ENCODE results near the gene PFDN4. TPM values are rescaled to one million over a fixed set of nuclear protein-coding genes. Genes with fewer than 3 reads are reported as not detected.
A peak's percentile ranks its signal among the peaks of the same experiment; 100 is the strongest.

The PFDN4 gene
- total RNA-seq, 1 experiment from 2014 or later = 61.8 TPM

DNA sequence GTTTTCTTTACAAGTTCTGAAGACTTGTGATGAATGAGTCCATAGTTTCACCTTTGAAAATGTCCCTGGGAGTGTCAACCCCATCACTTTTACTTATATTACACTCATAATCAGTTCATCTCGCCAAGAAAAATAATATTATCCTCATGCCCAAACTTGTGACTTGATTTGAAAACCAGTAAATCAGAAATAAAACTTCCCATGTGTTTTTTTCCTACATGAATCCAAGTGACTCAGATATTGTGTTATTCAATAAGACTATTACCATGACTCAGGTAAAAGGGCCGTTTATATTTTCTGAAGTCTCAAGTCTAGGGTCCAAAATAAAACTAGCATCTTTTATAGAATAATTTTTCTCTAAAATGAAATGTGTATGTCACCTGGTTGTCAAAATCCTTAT lies 18.3 kb upstream of the PFDN4 start:
- H3K27me3 Mint-ChIP-seq (ENCODE audit: unreplicated experiment) = no peaks in the 10 kb centered on the region
- no peaks in the 10 kb centered on the region for H3K9me3 Mint-ChIP-seq (ENCODE audit: low read depth, unreplicated experiment)
- H3K36me3 Mint-ChIP-seq (ENCODE audit: insufficient read depth, unreplicated experiment) = peaks cover 6% of the 10 kb centered on the region
- CTCF ChIA-PET = interaction anchor here (0.7 kb wide), 1 partner anchor 63 kb away, joined by 4 read pairs; no protein-coding TSS in a partner anchor
- BruUV-seq (replicated peaks) = no TSS peak
- H3K4me1 Mint-ChIP-seq (ENCODE audit: low read depth, unreplicated experiment) = peaks cover 10% of the 10 kb centered on the region
- DNase-seq = no peak
- H3K4me3 Mint-ChIP-seq (ENCODE audit: low read depth, unreplicated experiment) = no peak overlapping the region
- TF ChIP-seq, protein P1, sequence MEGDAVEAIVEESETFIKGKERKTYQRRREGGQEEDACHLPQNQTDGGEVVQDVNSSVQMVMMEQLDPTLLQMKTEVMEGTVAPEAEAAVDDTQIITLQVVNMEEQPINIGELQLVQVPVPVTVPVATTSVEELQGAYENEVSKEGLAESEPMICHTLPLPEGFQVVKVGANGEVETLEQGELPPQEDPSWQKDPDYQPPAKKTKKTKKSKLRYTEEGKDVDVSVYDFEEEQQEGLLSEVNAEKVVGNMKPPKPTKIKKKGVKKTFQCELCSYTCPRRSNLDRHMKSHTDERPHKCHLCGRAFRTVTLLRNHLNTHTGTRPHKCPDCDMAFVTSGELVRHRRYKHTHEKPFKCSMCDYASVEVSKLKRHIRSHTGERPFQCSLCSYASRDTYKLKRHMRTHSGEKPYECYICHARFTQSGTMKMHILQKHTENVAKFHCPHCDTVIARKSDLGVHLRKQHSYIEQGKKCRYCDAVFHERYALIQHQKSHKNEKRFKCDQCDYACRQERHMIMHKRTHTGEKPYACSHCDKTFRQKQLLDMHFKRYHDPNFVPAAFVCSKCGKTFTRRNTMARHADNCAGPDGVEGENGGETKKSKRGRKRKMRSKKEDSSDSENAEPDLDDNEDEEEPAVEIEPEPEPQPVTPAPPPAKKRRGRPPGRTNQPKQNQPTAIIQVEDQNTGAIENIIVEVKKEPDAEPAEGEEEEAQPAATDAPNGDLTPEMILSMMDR (IDR thresholded peaks at IDR 0.05; ENCODE audit: unreplicated experiment) = no peak
- intact Hi-C loops (cut with micrococcal nuclease; ENCODE audit: unreplicated experiment) = no loop called here
- no peak overlapping the region for H3K27ac Mint-ChIP-seq (ENCODE audit: unreplicated experiment)

DNA sequence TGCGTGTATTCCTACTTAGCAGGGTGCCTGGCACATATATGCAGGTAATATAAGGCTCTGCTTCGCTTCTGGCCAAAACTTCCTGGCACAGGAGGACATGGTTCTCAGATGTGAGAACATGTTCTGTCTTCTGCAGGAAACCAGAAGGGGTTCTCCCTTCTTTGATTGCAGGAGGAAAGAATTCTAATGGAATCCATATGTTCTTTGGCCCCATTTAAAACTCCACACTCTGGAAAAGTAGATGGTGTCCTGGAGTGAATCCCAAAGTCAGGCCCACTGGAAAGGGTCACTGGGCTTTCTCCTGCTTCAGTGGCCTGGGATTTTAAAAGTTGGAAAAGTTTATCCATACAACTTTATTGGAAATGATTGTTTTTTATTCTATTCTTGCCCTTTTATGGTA lies 17.7 kb upstream of the PFDN4 start:
- CTCF ChIA-PET = interaction anchor here (0.7 kb wide), 1 partner anchor 63 kb away, joined by 4 read pairs; no protein-coding TSS in a partner anchor
- Mint-ChIP-seq H3K9me3 (ENCODE audit: low read depth, unreplicated experiment) (no peaks in the 10 kb centered on the region), H3K4me1 (ENCODE audit: low read depth, unreplicated experiment) (peaks cover 16% of the 10 kb centered on the region), H3K4me3 (ENCODE audit: low read depth, unreplicated experiment) (no peak overlapping the region), H3K27me3 (ENCODE audit: unreplicated experiment) (no peaks in the 10 kb centered on the region), H3K27ac (ENCODE audit: unreplicated experiment) (no peak overlapping the region), H3K36me3 (ENCODE audit: insufficient read depth, unreplicated experiment) (peaks cover 6% of the 10 kb centered on the region)
- intact Hi-C loops (cut with micrococcal nuclease; ENCODE audit: unreplicated experiment) = no loop called here
- no TSS peak for BruUV-seq (replicated peaks)
- TF ChIP-seq, protein P1 (IDR thresholded peaks at IDR 0.05; ENCODE audit: unreplicated experiment) = no peak
- no peak for DNase-seq

DNA sequence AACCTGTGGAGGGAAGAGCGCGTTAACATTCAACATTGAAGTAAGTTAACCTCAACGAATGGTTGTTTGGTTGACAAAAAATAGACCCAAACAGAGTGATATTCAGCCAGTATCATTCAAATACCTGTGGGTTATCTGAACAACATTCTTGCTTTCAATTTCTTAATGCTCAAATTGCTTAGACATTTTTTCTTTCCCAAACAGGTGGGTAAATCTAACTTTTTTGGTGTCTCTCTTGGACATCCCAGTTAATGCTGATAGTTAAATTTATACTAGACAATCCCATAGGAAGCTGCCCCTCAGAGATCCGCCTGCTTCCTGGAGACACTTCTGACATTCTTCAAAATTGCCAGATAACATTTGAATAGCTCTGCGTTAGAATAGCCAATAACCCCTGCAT lies 14.1 kb upstream of the PFDN4 start:
- no TSS peak for BruUV-seq (replicated peaks)
- Mint-ChIP-seq H3K27me3 (ENCODE audit: unreplicated experiment) (no peaks in the 10 kb centered on the region), H3K9me3 (ENCODE audit: low read depth, unreplicated experiment) (no peaks in the 10 kb centered on the region), H3K27ac (ENCODE audit: unreplicated experiment) (no peak overlapping the region), H3K4me1 (ENCODE audit: low read depth, unreplicated experiment) (peaks cover 48% of the 10 kb centered on the region), H3K4me3 (ENCODE audit: low read depth, unreplicated experiment) (no peak overlapping the region), H3K36me3 (ENCODE audit: insufficient read depth, unreplicated experiment) (peaks cover 6% of the 10 kb centered on the region)
- CTCF ChIA-PET = interaction anchor here (1.6 to 2.1 kb wide), 2 partner anchors 14 to 18 kb away, joined by 3 to 4 read pairs; no protein-coding TSS in a partner anchor
- DNase-seq = no peak
- intact Hi-C loops (cut with micrococcal nuclease; ENCODE audit: unreplicated experiment) = no loop called here
- TF ChIP-seq, protein P1 (IDR thresholded peaks at IDR 0.05; ENCODE audit: unreplicated experiment) = no peak

DNA sequence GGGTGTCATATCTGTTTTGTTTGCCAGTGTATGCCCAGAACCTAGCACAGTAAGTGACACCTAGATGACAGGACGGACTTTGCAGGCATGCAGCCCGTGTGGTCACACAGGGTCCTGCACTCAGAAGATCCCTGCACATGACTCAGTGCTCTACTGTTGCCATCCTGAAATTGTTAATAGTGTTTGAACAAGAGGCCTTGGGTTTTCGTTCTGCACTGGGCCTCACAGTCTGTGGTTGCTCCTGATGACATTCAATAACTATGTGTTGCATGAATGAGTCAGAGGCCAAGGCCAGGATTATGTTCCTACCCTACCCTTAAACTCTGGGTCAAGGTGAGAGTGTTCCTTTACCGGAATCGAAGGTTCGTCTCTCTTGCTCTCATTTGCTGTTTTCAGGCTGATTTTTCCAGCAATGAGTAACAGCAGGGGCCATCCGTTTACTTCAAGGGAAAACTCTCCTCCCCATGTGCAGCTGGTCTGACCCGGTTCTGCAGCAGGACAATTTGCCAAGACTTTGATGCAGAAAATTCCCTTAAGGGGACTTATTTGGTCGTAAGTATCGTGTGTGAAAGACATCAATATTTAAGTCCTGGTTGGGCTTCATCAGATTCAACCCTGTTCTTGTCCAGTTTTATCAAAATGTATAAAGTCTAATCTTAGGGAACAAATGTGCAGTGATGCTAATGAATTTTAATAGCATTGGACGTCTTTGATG lies 13.0 kb upstream of the PFDN4 start:
- CTCF ChIA-PET = interaction anchor here (0.8 to 2.1 kb wide), 5 partner anchors 15 to 94 kb away, joined by 3 to 5 read pairs (median 4); no protein-coding TSS in a partner anchor
- intact Hi-C loops (cut with micrococcal nuclease; ENCODE audit: unreplicated experiment) = no loop called here
- Mint-ChIP-seq H3K27ac (ENCODE audit: unreplicated experiment) (no peak overlapping the region), H3K4me1 (ENCODE audit: low read depth, unreplicated experiment) (peaks cover 59% of the 10 kb centered on the region), H3K4me3 (ENCODE audit: low read depth, unreplicated experiment) (no peak overlapping the region), H3K9me3 (ENCODE audit: low read depth, unreplicated experiment) (no peaks in the 10 kb centered on the region), H3K36me3 (ENCODE audit: insufficient read depth, unreplicated experiment) (peaks cover 6% of the 10 kb centered on the region), H3K27me3 (ENCODE audit: unreplicated experiment) (no peaks in the 10 kb centered on the region)
- BruUV-seq (replicated peaks) = no TSS peak
- DNase-seq = peak; percentile 51
- TF ChIP-seq, protein P1 (IDR thresholded peaks at IDR 0.05; ENCODE audit: unreplicated experiment) = peak; percentile 62
